Neural crest cell (in vitro differentiated cells): ENCODE data around the gene PCNT. TPM values are rescaled to one million over a fixed set of nuclear protein-coding genes. Genes with fewer than 3 reads are reported as not detected.

Source experiments
- DNase-seq: peaks from one replicate; pipeline ENCODE4 v3.0.0; 2021; ENCODE audit warnings: low read depth, mixed read lengths, low spot score
- H3K27ac Mint-ChIP-seq: one replicate; pipeline ENCODE4 v1.8.0; 2021; ENCODE audit warnings: mild to moderate bottlenecking, mixed read lengths; ENCODE audit not compliant: unreplicated experiment
- H3K27me3 Mint-ChIP-seq: 2 replicates; pipeline ENCODE4 v1.8.0; 2021; ENCODE audit warnings: low read depth, mild to moderate bottlenecking, mixed read lengths
- H3K36me3 Mint-ChIP-seq: 2 replicates; pipeline ENCODE4 v1.8.0; 2021; ENCODE audit warnings: low read depth, mild to moderate bottlenecking, mixed read lengths
- H3K4me1 Mint-ChIP-seq: 2 replicates; pipeline ENCODE4 v1.8.0; 2021; ENCODE audit warnings: mixed read lengths
- H3K4me3 Mint-ChIP-seq: one replicate; pipeline ENCODE4 v1.8.0; 2021; ENCODE audit warnings: mild to moderate bottlenecking, mixed read lengths
- H3K9me3 Mint-ChIP-seq: 2 replicates; pipeline ENCODE4 v1.8.0; 2021; ENCODE audit warnings: mixed read lengths
- CTCF ChIP-seq: fragments of 200-600 bp; sonication (generic); conservative IDR thresholded peaks from 2 replicates; pipeline ENCODE4 v1.5.0; 2021; ENCODE audit warnings: antibody characterized with exemption, mild to moderate bottlenecking
- total RNA-seq: library from RNA; stranded (reverse); gene quantifications from 2 replicates; pipeline ENCODE4 v1.2.1, GENCODE V29; 2021

Gene PCNT
- total RNA-seq, 1 donor from 2014 or later: 60.4 TPM

DNA sequence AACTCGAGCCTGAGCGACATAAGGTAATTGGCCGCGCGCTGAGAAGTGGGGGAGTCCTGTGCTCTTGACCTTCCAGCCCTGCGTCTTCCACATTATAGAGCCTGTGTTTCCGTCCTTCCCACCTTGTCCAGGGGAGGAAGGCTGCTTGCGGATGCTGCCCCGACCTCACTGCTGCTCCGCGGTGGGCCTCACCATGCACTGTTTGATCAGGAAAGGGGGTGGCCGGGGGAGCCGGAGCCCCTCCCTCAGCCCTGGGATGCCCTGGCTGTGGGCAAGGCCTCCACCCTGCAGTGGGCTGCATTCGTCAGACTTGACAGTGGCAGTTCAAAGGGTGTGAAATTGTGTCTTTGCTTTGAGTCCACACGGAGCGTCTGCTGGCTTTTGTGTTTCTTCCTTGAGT is 30.1 kb downstream of the PCNT start:
- Mint-ChIP-seq H3K4me1 (no peaks in the 10 kb centered on the region), H3K27ac (no peak overlapping the region), H3K4me3 (no peak overlapping the region), H3K36me3 (peaks cover 21% of the 10 kb centered on the region), H3K9me3 (no peaks in the 10 kb centered on the region), H3K27me3 (no peaks in the 10 kb centered on the region)
- no peak for DNase-seq
- TF ChIP-seq CTCF: no peak

DNA sequence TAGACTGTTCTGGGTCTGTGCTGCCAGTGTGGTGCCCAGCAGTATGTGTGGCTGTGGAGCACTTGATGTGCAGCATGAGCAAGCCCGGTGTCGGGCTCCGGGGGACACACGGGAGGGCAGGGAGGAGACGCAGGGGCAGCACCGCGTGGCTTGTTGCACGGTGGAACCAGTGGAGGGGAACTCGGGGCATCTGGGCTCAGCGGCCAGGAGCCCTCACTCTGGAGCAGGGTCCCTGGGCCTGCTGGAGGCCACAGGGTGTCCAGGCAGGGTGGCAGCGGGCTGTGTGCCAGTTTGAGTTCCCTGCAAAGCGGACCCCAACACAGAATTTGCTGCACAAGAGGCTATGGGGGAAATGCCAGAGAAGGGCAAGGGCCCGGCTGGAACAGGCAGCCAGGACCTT is 30.6 kb downstream of the PCNT start:
- Mint-ChIP-seq H3K36me3 (peaks cover 18% of the 10 kb centered on the region), H3K27me3 (no peaks in the 10 kb centered on the region), H3K9me3 (no peaks in the 10 kb centered on the region), H3K4me3 (no peak overlapping the region), H3K27ac (no peak overlapping the region), H3K4me1 (no peaks in the 10 kb centered on the region)
- DNase-seq: no peak
- TF ChIP-seq CTCF: no peak

GRCh38 chr21:46355161-46356004 is 31.4 kb downstream of the PCNT start:
- no peak for TF ChIP-seq CTCF
- no peak for DNase-seq
- no peaks in the 10 kb centered on the region for H3K9me3 Mint-ChIP-seq
- H3K4me3 Mint-ChIP-seq: no peak overlapping the region
- H3K27me3 Mint-ChIP-seq: no peaks in the 10 kb centered on the region
- H3K27ac Mint-ChIP-seq: no peak overlapping the region
- H3K36me3 Mint-ChIP-seq: peaks cover 15% of the 10 kb centered on the region
- H3K4me1 Mint-ChIP-seq: no peaks in the 10 kb centered on the region

GRCh38 chr21:46356005-46356338 is 32.0 kb downstream of the PCNT start:
- Mint-ChIP-seq H3K4me3 (no peak overlapping the region), H3K9me3 (no peaks in the 10 kb centered on the region), H3K27ac (no peak overlapping the region), H3K36me3 (peaks cover 18% of the 10 kb centered on the region), H3K4me1 (no peaks in the 10 kb centered on the region), H3K27me3 (no peaks in the 10 kb centered on the region)
- no peak for TF ChIP-seq CTCF
- no peak for DNase-seq

- no peak for TF ChIP-seq CTCF
- Mint-ChIP-seq H3K27me3 (no peaks in the 10 kb centered on the region), H3K9me3 (no peaks in the 10 kb centered on the region), H3K27ac (peak overlapping the region; percentile 45), H3K4me3 (no peak overlapping the region), H3K36me3 (peaks cover 18% of the 10 kb centered on the region), H3K4me1 (no peaks in the 10 kb centered on the region)
- no peak for DNase-seq
Observed at GRCh38 chr21:46356494-46357334, 32.8 kb downstream of the PCNT start.
